Measurements from ENCODE around the gene PPT2. TPM values are rescaled to one million over a fixed set of nuclear protein-coding genes. Genes with fewer than 3 reads are reported as not detected.

The PPT2 gene
- total RNA-seq, 1 experiment from 2014 or later: 46.3 TPM

DNA sequence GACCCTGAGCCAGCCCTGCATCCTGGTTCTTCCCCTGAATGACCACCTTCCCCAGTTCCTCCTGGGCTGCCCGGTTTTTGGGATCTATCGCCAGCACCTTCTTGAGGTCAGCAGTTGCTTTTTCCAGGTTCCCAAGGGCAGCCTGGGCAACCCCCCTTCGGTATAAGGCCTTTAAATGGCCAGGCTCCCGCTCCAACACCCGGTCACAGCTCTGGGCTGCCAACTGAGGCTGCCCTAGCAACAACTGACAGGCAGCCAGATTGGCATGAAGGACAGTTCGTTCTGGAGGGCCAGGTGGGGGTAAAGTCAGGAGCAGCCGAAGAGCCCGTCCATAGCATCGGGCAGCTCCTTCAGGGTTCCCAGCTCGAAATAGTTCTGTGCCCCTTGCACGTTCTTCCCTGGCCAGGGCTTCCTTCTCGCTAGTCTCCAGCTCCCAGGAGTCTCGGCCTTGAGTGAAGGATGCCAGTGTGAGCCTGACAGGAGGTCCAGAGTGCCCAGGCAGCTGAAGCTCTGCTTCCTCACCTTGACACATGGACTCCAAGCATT lies 25.1 kb upstream of the PPT2 start:
- Histone ChIP-seq H2BK120ac (ENCODE audit: low read depth, low read length, poor library complexity, severe bottlenecking) (no peak overlapping the region), H3K79me1 (ENCODE audit: insufficient read depth, low read depth, low read length, poor library complexity, severe bottlenecking) (no peaks in the 10 kb centered on the region), H3K9me3 (ENCODE audit: control insufficient read depth, low read depth, low read length) (no peaks in the 10 kb centered on the region), H4K91ac (ENCODE audit: insufficient read length, low read depth, low read length) (no peak overlapping the region), H4K8ac (replicated peaks; ENCODE audit: insufficient read length, low read depth, low read length) (no peak overlapping the region), H3K4me2 (ENCODE audit: insufficient read depth, insufficient read length, low read length) (no peak overlapping the region), H2BK12ac (ENCODE audit: insufficient read length, low read depth, low read length) (no peak overlapping the region), H3K27me3 (ENCODE audit: insufficient read depth, low read length) (no peaks in the 10 kb centered on the region), H4K5ac (ENCODE audit: insufficient read length, low read depth, low read length) (no peak overlapping the region), H3K56ac (ENCODE audit: insufficient read length, low read depth, low read length) (no peak overlapping the region), H2BK15ac (ENCODE audit: low read depth, low read length) (no peak overlapping the region), H3K27ac (ENCODE audit: insufficient read length, low read depth, low read length) (no peak overlapping the region), H3K9ac (ENCODE audit: extremely low read depth, insufficient read length, low read length) (no peak overlapping the region), H3T11ph (ENCODE audit: low read length) (no peak overlapping the region), H2AFZ (ENCODE audit: low read length) (no peak overlapping the region), H3K4me1 (ENCODE audit: insufficient read depth, low read length) (no peaks in the 10 kb centered on the region), H2AK5ac (ENCODE audit: insufficient read length, low read length) (no peak overlapping the region), H3K14ac (ENCODE audit: insufficient read depth, low read length) (no peak overlapping the region), H4K20me1 (ENCODE audit: control insufficient read depth, insufficient read depth, insufficient read length) (no peaks in the 10 kb centered on the region), H3K18ac (ENCODE audit: insufficient read length, low read depth, low read length) (no peak overlapping the region), H3K23me2 (ENCODE audit: insufficient read length, low read depth, low read length, poor library complexity, severe bottlenecking) (peaks cover 3% of the 10 kb centered on the region), H3K23ac (ENCODE audit: insufficient read length, low read depth, low read length) (no peak overlapping the region), H3K4ac (ENCODE audit: low read depth, low read length) (no peak overlapping the region), H2BK5ac (ENCODE audit: insufficient read length, low read length) (no peak overlapping the region), H3K79me2 (ENCODE audit: insufficient read depth, low read length) (no peaks in the 10 kb centered on the region), H2BK20ac (ENCODE audit: low read depth, low read length, poor library complexity, severe bottlenecking) (no peak overlapping the region)
- WGBS (ENCODE audit: extremely low coverage, insufficient read length, low lambda C conversion rate): no CpG with 5 or more reads among the region's 13 CpGs
- no peaks in the 10 kb centered on the region; the same call in 1 of the 2 replicates for H3K27me3 Mint-ChIP-seq (ENCODE audit: low read depth)
- TF ChIP-seq, protein P1, sequence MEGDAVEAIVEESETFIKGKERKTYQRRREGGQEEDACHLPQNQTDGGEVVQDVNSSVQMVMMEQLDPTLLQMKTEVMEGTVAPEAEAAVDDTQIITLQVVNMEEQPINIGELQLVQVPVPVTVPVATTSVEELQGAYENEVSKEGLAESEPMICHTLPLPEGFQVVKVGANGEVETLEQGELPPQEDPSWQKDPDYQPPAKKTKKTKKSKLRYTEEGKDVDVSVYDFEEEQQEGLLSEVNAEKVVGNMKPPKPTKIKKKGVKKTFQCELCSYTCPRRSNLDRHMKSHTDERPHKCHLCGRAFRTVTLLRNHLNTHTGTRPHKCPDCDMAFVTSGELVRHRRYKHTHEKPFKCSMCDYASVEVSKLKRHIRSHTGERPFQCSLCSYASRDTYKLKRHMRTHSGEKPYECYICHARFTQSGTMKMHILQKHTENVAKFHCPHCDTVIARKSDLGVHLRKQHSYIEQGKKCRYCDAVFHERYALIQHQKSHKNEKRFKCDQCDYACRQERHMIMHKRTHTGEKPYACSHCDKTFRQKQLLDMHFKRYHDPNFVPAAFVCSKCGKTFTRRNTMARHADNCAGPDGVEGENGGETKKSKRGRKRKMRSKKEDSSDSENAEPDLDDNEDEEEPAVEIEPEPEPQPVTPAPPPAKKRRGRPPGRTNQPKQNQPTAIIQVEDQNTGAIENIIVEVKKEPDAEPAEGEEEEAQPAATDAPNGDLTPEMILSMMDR (conservative IDR thresholded peaks at IDR 0.05): no peak
- peak overlapping the region; percentile 88 to 100 (median 99); a peak in 4 of 7 replicates for H3K27ac Mint-ChIP-seq
- H3K4me3 Mint-ChIP-seq: peak overlapping the region; percentile 99
- H3K36me3 Mint-ChIP-seq (ENCODE audit: insufficient read depth in 1 of 3, low read depth in 3 of 3): peaks cover 8 to 23% (median 17%) of the 10 kb centered on the region in 3 experiments; a peak in 6 of 7 replicates
- H3K4me1 Mint-ChIP-seq: peaks cover 22 to 35% of the 10 kb centered on the region in 2 experiments
- no peak for DNase-seq
- H3K9me3 Mint-ChIP-seq: no peaks in the 10 kb centered on the region
